PC-9 (cell line): ENCODE measurements around the gene NLGN1.

Experiments used
- EZH2 ChIP-seq: fragments of 200-600 bp; sonication (generic); IDR thresholded peaks from 2 replicates; pipeline ENCODE4 v1.8.0; 2017; ENCODE audit warnings: antibody characterized with exemption, low read depth
- TF ChIP-seq, protein P1 (sequence below): fragments of 200-600 bp; sonication (generic); conservative IDR thresholded peaks from 2 replicates; pipeline ENCODE4 v1.6.1; 2017; ENCODE audit warnings: mixed run types, antibody characterized with exemption, mild to moderate bottlenecking, moderate library complexity

DNA sequence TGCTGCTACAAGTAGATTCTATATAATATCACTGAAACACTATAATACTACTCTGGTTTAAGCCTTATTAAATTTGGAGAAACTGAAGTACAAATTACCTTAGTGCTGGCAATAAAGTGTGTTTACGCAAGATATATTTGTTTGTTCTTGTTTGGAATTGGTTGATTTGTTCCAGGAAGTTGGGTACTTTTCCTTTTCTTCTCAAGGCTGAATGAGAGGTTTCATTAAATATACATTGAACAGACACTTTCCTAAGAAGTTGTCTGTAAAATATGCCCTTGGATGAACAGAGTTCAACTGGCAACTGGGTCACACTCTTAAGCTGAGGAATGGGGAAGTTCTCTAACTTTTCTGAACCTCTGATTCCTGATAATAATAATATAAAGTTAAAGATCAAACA is 919.5 kb downstream of the NLGN1 start:
- TF ChIP-seq, protein P1, sequence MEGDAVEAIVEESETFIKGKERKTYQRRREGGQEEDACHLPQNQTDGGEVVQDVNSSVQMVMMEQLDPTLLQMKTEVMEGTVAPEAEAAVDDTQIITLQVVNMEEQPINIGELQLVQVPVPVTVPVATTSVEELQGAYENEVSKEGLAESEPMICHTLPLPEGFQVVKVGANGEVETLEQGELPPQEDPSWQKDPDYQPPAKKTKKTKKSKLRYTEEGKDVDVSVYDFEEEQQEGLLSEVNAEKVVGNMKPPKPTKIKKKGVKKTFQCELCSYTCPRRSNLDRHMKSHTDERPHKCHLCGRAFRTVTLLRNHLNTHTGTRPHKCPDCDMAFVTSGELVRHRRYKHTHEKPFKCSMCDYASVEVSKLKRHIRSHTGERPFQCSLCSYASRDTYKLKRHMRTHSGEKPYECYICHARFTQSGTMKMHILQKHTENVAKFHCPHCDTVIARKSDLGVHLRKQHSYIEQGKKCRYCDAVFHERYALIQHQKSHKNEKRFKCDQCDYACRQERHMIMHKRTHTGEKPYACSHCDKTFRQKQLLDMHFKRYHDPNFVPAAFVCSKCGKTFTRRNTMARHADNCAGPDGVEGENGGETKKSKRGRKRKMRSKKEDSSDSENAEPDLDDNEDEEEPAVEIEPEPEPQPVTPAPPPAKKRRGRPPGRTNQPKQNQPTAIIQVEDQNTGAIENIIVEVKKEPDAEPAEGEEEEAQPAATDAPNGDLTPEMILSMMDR = no peak
- TF ChIP-seq EZH2 = no peak
